HCT116 (cell line): ENCODE results near the gene ALK.

Source experiments
- EGR1 ChIP-seq: IDR thresholded peaks from 2 replicates; pipeline ENCODE4 v1.6.1; 2012; ENCODE audit warnings: low read depth
- EZH2 ChIP-seq: fragments of 200-600 bp; sonication (generic); IDR thresholded peaks from 2 replicates; pipeline ENCODE4 v1.6.1; 2017; ENCODE audit warnings: antibody characterized with exemption, mixed run types
- JUND ChIP-seq: IDR thresholded peaks from 2 replicates; pipeline ENCODE4 v1.6.1; 2012
- POLR2AphosphoS5 ChIP-seq: IDR thresholded peaks from 2 replicates; pipeline ENCODE4 v1.6.1; 2011; ENCODE audit warnings: mild to moderate bottlenecking, low read depth, low read length, moderate library complexity
- ZFX ChIP-seq: fragments of 450-650 bp; IDR thresholded peaks from 2 replicates; pipeline ENCODE4 v1.6.1; 2017
- TF ChIP-seq, protein P1 (sequence below): IDR thresholded peaks from 2 replicates; pipeline ENCODE4 v1.6.1; 2012; ENCODE audit warnings: low read depth

DNA sequence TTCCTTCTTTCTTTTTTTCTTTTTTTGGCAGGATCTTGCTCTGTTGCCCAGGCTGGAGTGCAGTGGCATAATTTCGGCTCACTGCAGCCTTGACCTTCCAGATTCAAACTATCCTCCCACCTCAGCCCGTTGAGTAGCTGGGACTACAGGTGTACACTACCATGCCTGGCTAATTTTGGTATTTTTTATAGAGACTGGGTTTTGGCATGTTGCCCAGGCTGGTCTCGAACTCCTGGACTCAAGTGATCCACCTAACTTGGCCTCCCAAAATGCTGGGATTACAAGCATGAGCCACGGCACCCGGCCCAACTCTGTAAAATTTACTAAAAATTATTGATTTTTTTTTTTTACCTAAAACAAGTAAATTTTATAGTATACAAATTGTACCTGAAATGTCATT lies 360.8 kb downstream of the ALK start:
- TF ChIP-seq, protein P1, sequence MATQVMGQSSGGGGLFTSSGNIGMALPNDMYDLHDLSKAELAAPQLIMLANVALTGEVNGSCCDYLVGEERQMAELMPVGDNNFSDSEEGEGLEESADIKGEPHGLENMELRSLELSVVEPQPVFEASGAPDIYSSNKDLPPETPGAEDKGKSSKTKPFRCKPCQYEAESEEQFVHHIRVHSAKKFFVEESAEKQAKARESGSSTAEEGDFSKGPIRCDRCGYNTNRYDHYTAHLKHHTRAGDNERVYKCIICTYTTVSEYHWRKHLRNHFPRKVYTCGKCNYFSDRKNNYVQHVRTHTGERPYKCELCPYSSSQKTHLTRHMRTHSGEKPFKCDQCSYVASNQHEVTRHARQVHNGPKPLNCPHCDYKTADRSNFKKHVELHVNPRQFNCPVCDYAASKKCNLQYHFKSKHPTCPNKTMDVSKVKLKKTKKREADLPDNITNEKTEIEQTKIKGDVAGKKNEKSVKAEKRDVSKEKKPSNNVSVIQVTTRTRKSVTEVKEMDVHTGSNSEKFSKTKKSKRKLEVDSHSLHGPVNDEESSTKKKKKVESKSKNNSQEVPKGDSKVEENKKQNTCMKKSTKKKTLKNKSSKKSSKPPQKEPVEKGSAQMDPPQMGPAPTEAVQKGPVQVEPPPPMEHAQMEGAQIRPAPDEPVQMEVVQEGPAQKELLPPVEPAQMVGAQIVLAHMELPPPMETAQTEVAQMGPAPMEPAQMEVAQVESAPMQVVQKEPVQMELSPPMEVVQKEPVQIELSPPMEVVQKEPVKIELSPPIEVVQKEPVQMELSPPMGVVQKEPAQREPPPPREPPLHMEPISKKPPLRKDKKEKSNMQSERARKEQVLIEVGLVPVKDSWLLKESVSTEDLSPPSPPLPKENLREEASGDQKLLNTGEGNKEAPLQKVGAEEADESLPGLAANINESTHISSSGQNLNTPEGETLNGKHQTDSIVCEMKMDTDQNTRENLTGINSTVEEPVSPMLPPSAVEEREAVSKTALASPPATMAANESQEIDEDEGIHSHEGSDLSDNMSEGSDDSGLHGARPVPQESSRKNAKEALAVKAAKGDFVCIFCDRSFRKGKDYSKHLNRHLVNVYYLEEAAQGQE = no peak
- no peak for TF ChIP-seq ZFX
- no peak for TF ChIP-seq JUND
- no peak for TF ChIP-seq EZH2
- TF ChIP-seq EGR1 = no peak
- TF ChIP-seq POLR2AphosphoS5 = no peak
